Epithelial cell of alveolus of lung (primary cell): ENCODE data around the gene MYH15. TPM values are rescaled to one million over a fixed set of nuclear protein-coding genes. Genes with fewer than 3 reads are reported as not detected.

Experiments used
- total RNA-seq: library from RNA; depleted of rRNA; stranded (reverse); fragments of >200 nt; gene quantifications from 2 replicates; pipeline ENCODE4 v1.2.1, GENCODE V29; 2015

The MYH15 gene
- 0.08 and 0.26 TPM in 2 replicates for total RNA-seq

GRCh38 chr3:108510496-108510895, at the start of gene MYH15:
Gene MYH15 (minus strand): TSS chr3:108510596. CDS start chr3:108510530, 66 bp downstream.

Other genes with a start within 250 kb of the MYH15 start
- 0.26 TPM in 1 of 2 replicates, not detected in the other for gene HHLA2, start 214.0 kb downstream of the MYH15 start, total RNA-seq
- 6.7 and 16.9 TPM in 2 replicates for gene CIP2A, start 78.8 kb upstream of the MYH15 start, total RNA-seq
- gene DZIP3, start 79.1 kb upstream of the MYH15 start, total RNA-seq = 7.1 and 11.3 TPM in 2 replicates
- gene RETNLB, start 246.8 kb upstream of the MYH15 start, total RNA-seq = not detected in 2 replicates